Measurements from ENCODE around the gene STN1.
A peak's percentile ranks its signal among the peaks of the same experiment; 100 is the strongest.

Gene STN1

GRCh38 chr10:103916254-103916653 lies 1.7 kb downstream of the STN1 start:
- H3K4me1 ChIP-seq (ENCODE audit: control insufficient read depth, insufficient read depth, low read length) = peaks cover 14% of the 10 kb centered on the region
- H3K9ac ChIP-seq (ENCODE audit: low read length) = no peak overlapping the region
- H3K9me3 ChIP-seq (ENCODE audit: control insufficient read depth, insufficient read depth, low read depth, low read length) = peaks cover 11% of the 10 kb centered on the region
- no peak overlapping the region for H3K4me3 ChIP-seq (ENCODE audit: low read depth, low read length)
- no peak overlapping the region for H3K27ac ChIP-seq (ENCODE audit: low read depth, low read length)
- no peaks in the 10 kb centered on the region for H3K27me3 ChIP-seq (ENCODE audit: control insufficient read depth, insufficient read depth, low read length)
- H3K36me3 ChIP-seq (ENCODE audit: control insufficient read depth, insufficient read depth, low read length) = peaks cover 14% of the 10 kb centered on the region; the same call in 1 of the 2 replicates

GRCh38 chr10:103915796-103916195 lies 2.2 kb downstream of the STN1 start:
- Histone ChIP-seq H3K9me3 (ENCODE audit: control insufficient read depth, insufficient read depth, low read depth, low read length) (peaks cover 11% of the 10 kb centered on the region), H3K27me3 (ENCODE audit: control insufficient read depth, insufficient read depth, low read length) (no peaks in the 10 kb centered on the region), H3K36me3 (ENCODE audit: control insufficient read depth, insufficient read depth, low read length) (peaks cover 14% of the 10 kb centered on the region; the same call in 1 of the 2 replicates), H3K27ac (ENCODE audit: low read depth, low read length) (no peak overlapping the region), H3K4me3 (ENCODE audit: low read depth, low read length) (no peak overlapping the region), H3K9ac (ENCODE audit: low read length) (no peak overlapping the region), H3K4me1 (ENCODE audit: control insufficient read depth, insufficient read depth, low read length) (peaks cover 17% of the 10 kb centered on the region)

- Histone ChIP-seq H3K4me3 (ENCODE audit: low read depth, low read length) (no peak overlapping the region), H3K9ac (ENCODE audit: low read length) (no peak overlapping the region), H3K9me3 (ENCODE audit: control insufficient read depth, insufficient read depth, low read depth, low read length) (peaks cover 11% of the 10 kb centered on the region), H3K27me3 (ENCODE audit: control insufficient read depth, insufficient read depth, low read length) (no peaks in the 10 kb centered on the region), H3K4me1 (ENCODE audit: control insufficient read depth, insufficient read depth, low read length) (peaks cover 29% of the 10 kb centered on the region), H3K36me3 (ENCODE audit: control insufficient read depth, insufficient read depth, low read length) (peaks cover 14% of the 10 kb centered on the region; the same call in 1 of the 2 replicates), H3K27ac (ENCODE audit: low read depth, low read length) (no peak overlapping the region)
These were observed 5.2 kb downstream of the STN1 start for GRCh38 chr10:103912759-103913158.

- peaks cover 26% of the 10 kb centered on the region for H3K4me1 ChIP-seq (ENCODE audit: control insufficient read depth, insufficient read depth, low read length)
- no peak overlapping the region for H3K9ac ChIP-seq (ENCODE audit: low read length)
- no peak overlapping the region for H3K4me3 ChIP-seq (ENCODE audit: low read depth, low read length)
- H3K27me3 ChIP-seq (ENCODE audit: control insufficient read depth, insufficient read depth, low read length) = no peaks in the 10 kb centered on the region
- H3K27ac ChIP-seq (ENCODE audit: low read depth, low read length) = peak overlapping the region; percentile 19; the same call in 1 of the 2 replicates
- H3K36me3 ChIP-seq (ENCODE audit: control insufficient read depth, insufficient read depth, low read length) = peaks cover 11% of the 10 kb centered on the region; the same call in 1 of the 2 replicates
- H3K9me3 ChIP-seq (ENCODE audit: control insufficient read depth, insufficient read depth, low read depth, low read length) = peaks cover 11% of the 10 kb centered on the region
These were observed 6.9 kb downstream of the STN1 start for GRCh38 chr10:103911021-103911459.

DNA sequence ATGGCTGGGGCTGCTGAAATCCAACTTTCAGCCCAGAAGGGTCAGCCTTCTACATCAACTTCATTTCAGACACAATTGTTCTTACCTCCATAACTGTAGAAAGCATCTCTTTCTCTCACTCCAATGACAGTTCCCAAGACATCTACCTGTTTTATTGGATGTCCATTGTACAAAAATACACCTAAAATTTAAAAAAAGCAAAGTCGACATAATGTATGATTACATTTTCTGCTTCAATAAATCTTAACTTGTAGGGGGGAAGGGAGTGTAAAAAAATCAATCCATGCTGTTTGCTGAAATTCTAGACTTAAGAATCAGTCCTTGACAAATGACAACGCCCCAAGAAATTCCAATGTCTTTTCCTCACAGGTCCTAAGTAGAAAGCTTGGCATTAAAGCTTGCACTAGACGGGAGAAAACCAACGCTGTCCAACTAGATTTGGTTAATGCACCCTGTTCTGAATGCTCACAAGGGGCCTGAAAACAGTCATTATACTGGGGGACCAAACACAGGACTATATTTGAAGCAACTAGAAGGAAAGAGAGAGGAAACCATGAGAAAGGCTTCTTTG lies 7.5 kb downstream of the STN1 start:
- Histone ChIP-seq H3K4me3 (ENCODE audit: low read depth, low read length) (no peak overlapping the region), H3K27ac (ENCODE audit: low read depth, low read length) (no peak overlapping the region), H3K9ac (ENCODE audit: low read length) (no peak overlapping the region), H3K4me1 (ENCODE audit: control insufficient read depth, insufficient read depth, low read length) (peaks cover 26% of the 10 kb centered on the region), H3K36me3 (ENCODE audit: control insufficient read depth, insufficient read depth, low read length) (peaks cover 6% of the 10 kb centered on the region; the same call in 1 of the 2 replicates), H3K27me3 (ENCODE audit: control insufficient read depth, insufficient read depth, low read length) (no peaks in the 10 kb centered on the region), H3K9me3 (ENCODE audit: control insufficient read depth, insufficient read depth, low read depth, low read length) (peaks cover 9% of the 10 kb centered on the region)

DNA sequence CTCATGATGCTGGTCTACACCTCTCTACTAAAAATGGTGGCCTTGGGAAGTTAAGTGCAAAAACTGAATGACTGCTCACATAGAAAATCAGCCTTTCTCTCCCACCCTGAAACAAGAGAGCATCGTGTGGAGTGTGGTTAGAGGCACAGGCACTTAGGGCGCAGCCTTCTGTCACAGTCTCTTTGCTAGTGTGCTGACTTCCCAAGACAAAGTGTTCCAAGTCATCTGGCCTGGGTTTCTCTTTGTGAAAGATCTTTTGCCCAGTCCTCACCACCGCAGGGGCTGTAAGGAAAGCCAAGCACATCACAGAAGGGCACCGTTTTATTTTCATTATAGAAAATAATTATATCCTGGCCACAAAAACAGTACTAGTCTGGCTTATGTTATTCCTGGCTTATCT lies 12.5 kb downstream of the STN1 start:
- H3K9me3 ChIP-seq (ENCODE audit: control insufficient read depth, insufficient read depth, low read depth, low read length) = no peaks in the 10 kb centered on the region
- H3K4me3 ChIP-seq (ENCODE audit: low read depth, low read length) = no peak overlapping the region
- peaks cover 19% of the 10 kb centered on the region for H3K4me1 ChIP-seq (ENCODE audit: control insufficient read depth, insufficient read depth, low read length)
- H3K27ac ChIP-seq (ENCODE audit: low read depth, low read length) = no peak overlapping the region
- no peak overlapping the region for H3K9ac ChIP-seq (ENCODE audit: low read length)
- H3K36me3 ChIP-seq (ENCODE audit: control insufficient read depth, insufficient read depth, low read length) = peaks cover 4% of the 10 kb centered on the region; the same call in 1 of the 2 replicates
- H3K27me3 ChIP-seq (ENCODE audit: control insufficient read depth, insufficient read depth, low read length) = no peaks in the 10 kb centered on the region

GRCh38 chr10:103901299-103901698 lies 16.7 kb downstream of the STN1 start:
- Histone ChIP-seq H3K9me3 (ENCODE audit: control insufficient read depth, insufficient read depth, low read depth, low read length) (no peaks in the 10 kb centered on the region), H3K27me3 (ENCODE audit: control insufficient read depth, insufficient read depth, low read length) (no peaks in the 10 kb centered on the region), H3K9ac (ENCODE audit: low read length) (no peak overlapping the region), H3K4me1 (ENCODE audit: control insufficient read depth, insufficient read depth, low read length) (peaks cover 5% of the 10 kb centered on the region; the same call in 1 of the 2 replicates), H3K36me3 (ENCODE audit: control insufficient read depth, insufficient read depth, low read length) (peaks cover 15% of the 10 kb centered on the region), H3K4me3 (ENCODE audit: low read depth, low read length) (no peak overlapping the region), H3K27ac (ENCODE audit: low read depth, low read length) (no peak overlapping the region)

DNA sequence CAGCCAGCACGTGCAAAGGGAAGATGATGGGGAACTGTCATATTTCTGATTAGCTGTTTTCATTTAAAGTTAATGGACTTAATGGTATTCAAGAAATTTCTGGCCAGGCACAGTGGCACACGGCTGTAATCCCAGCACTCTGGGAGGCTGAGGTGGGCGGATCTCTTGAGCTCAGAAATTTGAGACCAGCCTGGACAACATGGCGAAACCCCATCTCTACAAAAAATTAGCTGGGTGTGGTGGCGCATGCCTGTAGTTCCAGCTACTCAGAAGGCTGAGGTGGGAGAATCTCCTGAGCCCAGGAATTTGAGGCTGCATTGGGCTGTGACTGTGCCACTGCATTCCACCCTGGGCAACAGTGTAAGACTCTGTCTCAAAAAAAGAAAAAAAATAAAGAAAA lies 18.7 kb downstream of the STN1 start:
- Histone ChIP-seq H3K4me1 (ENCODE audit: control insufficient read depth, insufficient read depth, low read length) (peaks cover 13% of the 10 kb centered on the region; the same call in 1 of the 2 replicates), H3K9ac (ENCODE audit: low read length) (no peak overlapping the region), H3K27ac (ENCODE audit: low read depth, low read length) (no peak overlapping the region), H3K9me3 (ENCODE audit: control insufficient read depth, insufficient read depth, low read depth, low read length) (no peaks in the 10 kb centered on the region), H3K36me3 (ENCODE audit: control insufficient read depth, insufficient read depth, low read length) (peaks cover 18% of the 10 kb centered on the region), H3K27me3 (ENCODE audit: control insufficient read depth, insufficient read depth, low read length) (no peaks in the 10 kb centered on the region), H3K4me3 (ENCODE audit: low read depth, low read length) (no peak overlapping the region)

GRCh38 chr10:103897241-103897774 lies 20.7 kb downstream of the STN1 start:
- H3K4me3 ChIP-seq (ENCODE audit: low read depth, low read length) = no peak overlapping the region
- H3K4me1 ChIP-seq (ENCODE audit: control insufficient read depth, insufficient read depth, low read length) = peaks cover 13% of the 10 kb centered on the region; the same call in 1 of the 2 replicates
- no peaks in the 10 kb centered on the region for H3K9me3 ChIP-seq (ENCODE audit: control insufficient read depth, insufficient read depth, low read depth, low read length)
- peaks cover 18% of the 10 kb centered on the region for H3K36me3 ChIP-seq (ENCODE audit: control insufficient read depth, insufficient read depth, low read length)
- H3K27ac ChIP-seq (ENCODE audit: low read depth, low read length) = no peak overlapping the region
- H3K9ac ChIP-seq (ENCODE audit: low read length) = no peak overlapping the region
- H3K27me3 ChIP-seq (ENCODE audit: control insufficient read depth, insufficient read depth, low read length) = no peaks in the 10 kb centered on the region

DNA sequence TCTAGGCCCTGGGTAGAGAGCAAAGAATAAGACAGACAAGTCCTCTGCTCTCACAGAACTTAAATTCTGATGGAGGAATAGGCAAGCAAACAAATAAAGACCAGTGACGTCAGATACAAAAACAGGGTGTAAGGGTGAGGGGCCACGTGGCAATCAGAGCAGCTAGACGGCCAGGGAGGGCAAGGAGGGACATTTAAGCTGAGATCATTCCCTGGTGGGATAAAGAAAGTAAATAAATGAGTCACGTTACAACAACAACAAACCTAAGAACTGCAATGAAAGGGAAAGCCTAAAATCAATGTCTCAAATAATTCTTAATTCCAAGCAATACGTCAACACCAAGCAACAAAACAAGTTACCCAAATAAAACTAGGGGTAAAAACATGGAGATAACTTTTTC lies 21.8 kb downstream of the STN1 start:
- peaks cover 25% of the 10 kb centered on the region for H3K36me3 ChIP-seq (ENCODE audit: control insufficient read depth, insufficient read depth, low read length)
- peaks cover 13% of the 10 kb centered on the region; the same call in 1 of the 2 replicates for H3K4me1 ChIP-seq (ENCODE audit: control insufficient read depth, insufficient read depth, low read length)
- no peaks in the 10 kb centered on the region for H3K9me3 ChIP-seq (ENCODE audit: control insufficient read depth, insufficient read depth, low read depth, low read length)
- H3K27ac ChIP-seq (ENCODE audit: low read depth, low read length) = no peak overlapping the region
- H3K4me3 ChIP-seq (ENCODE audit: low read depth, low read length) = no peak overlapping the region
- no peaks in the 10 kb centered on the region for H3K27me3 ChIP-seq (ENCODE audit: control insufficient read depth, insufficient read depth, low read length)
- no peak overlapping the region for H3K9ac ChIP-seq (ENCODE audit: low read length)

DNA sequence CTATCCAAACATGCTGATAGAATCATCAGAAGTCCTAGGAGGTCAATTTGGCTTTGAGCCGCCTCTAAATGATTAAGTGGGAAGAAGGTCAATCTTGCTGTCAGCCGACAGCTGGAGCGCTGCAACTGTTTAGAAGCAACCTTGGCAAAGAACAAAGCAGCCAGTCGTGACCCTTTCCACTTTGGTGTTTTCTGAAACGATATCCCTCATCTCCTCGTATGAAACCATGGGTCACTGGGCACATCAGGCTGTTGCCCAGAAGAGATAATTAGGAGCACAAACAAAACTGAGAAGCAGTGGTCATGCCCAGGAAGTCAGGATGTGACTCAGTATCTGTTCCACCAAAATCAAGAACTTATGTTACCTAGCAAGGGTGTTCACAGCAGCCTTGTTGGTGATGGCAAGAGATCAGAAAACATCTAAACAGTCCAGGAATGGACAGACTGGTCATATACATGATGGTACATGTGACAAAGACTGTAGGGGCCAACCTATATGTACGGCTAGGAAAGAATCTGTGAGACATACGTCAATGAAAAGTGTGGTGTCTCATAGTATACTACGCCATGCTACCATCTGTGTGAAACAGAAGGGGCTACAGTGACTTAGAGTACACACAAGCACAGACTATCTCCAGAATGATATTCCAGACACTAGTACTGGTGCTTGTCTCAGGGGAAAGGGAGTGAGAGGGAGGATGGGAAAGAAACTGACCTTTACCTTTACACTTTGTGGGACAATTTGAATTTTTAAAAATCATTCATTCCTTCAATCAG lies 22.4 kb downstream of the STN1 start:
- H3K27ac ChIP-seq (ENCODE audit: low read depth, low read length) = no peak overlapping the region
- H3K4me1 ChIP-seq (ENCODE audit: control insufficient read depth, insufficient read depth, low read length) = peaks cover 13% of the 10 kb centered on the region; the same call in 1 of the 2 replicates
- H3K4me3 ChIP-seq (ENCODE audit: low read depth, low read length) = no peak overlapping the region
- no peak overlapping the region for H3K9ac ChIP-seq (ENCODE audit: low read length)
- H3K27me3 ChIP-seq (ENCODE audit: control insufficient read depth, insufficient read depth, low read length) = no peaks in the 10 kb centered on the region
- H3K36me3 ChIP-seq (ENCODE audit: control insufficient read depth, insufficient read depth, low read length) = peaks cover 30% of the 10 kb centered on the region
- no peaks in the 10 kb centered on the region for H3K9me3 ChIP-seq (ENCODE audit: control insufficient read depth, insufficient read depth, low read depth, low read length)

Data from HUES6 (cell line).